ENCODE results near the gene MICU2.

Gene MICU2

GRCh38 chr13:21478881-21479808, 124.8 kb downstream of the MICU2 start:
- DNase-seq, result peak; percentile 92

DNA sequence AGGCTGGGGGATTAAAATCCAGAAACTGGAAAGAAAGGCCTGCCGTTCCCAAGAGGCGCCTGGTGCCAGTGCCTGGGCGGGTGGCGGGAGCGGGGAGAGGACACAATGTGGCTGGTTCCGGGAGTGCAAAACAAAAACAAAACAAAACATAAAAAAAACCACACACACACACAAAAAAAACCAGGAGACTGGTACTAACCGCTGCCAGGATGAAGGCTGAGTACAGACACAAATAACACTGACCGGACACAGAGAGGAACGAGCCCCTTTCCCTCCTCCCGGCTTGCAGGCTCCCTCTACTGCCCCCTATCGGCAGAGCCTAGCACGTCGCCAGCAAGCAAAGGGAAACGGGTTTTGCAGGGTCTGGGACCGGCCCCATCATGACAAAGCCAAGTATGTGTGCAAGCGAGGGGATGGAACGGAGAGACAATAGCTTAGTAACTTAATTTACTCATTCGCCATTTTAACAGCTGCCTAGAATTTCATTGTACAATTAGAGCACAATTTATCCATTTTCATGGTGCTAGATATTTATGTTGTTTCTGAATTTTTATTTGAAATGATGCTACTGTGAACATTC, 127.0 kb downstream of the MICU2 start:
- DNase-seq, result peak; percentile 93

GRCh38 chr13:21475115-21475514, 128.9 kb downstream of the MICU2 start:
- no peak for DNase-seq

GRCh38 chr13:21470785-21471184, 133.2 kb downstream of the MICU2 start:
- DNase-seq, result no peak

DNA sequence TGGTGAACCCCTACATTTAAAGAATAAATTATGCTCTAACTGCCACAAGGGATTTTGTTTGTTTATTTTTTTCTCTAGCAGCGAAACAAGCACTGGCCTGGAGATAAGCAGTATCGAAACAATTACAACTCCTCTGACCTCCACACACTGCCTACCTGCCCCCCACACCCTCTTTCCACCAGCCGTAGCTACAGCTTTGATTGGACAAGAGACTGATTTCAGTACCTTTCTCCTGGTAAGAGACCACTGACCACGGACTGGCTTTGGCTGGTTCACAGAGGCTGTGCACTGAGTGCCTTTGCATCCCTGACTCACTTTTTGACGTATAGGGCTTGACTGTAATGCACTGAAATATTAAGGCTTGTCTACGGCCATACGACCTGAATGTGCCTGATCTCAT, 137.4 kb downstream of the MICU2 start:
- no peak for DNase-seq

DNA sequence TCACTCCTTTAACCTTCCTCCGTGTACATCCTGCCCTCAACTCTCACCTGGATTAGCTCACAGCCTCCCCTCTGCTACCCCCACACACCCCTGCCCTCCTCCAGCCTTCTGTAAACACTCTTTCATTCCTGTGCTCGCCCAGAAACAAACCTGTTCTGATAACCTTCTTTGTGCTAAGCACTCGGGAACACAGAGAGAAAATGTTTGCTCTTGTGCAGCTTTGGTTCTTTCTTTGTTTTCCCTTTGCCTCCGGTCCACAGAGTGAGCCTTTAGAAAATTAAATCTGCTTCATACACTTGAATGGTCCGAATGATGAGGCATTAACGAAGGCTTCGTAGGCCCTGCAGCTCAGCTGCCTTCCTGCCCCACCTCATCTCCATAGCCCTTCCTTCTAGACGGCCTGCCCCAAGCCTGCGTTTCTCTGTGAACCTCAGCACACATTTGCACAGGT, 138.2 kb downstream of the MICU2 start:
- no peak for DNase-seq

DNA sequence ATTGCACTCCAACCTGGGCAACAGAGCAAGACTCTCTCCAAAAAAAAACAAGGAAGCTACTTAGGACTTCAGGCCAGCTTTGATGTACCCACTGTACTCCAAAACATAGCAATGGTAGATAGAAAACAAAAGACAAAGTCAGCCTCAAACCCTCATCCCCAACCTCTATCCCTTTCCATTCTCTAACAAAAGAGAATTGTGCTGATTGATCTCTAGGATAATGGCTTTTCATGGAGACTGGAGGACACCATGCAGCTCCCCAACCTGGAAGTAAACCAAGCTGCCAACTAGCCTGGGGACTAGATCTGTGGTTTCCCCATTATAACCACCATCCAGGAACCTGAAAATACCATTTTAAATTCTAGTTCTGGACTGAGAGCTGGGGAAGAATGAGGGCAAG, 140.5 kb downstream of the MICU2 start:
- DNase-seq, result no peak

DNA sequence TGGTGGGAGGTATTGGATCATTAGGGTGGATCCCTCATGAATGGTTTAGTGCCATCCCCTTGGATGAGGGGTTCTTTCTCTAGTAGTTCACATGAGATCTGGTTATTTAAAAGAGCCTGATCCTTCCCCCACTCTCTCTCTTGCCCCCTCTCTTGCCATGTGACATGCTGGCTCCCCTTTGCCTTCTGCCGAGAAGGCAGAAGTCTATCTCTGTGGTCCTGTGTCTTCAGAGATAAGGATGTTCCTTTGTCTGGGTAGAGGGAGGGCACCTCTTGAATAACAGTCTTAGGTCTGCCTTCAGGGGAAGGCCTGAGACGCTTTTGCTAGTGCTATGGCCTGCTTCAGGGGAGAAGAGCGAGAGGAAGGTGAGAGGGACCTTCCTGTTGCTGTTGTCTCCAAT, 142.8 kb downstream of the MICU2 start:
- peak; percentile 93 for DNase-seq

DNA sequence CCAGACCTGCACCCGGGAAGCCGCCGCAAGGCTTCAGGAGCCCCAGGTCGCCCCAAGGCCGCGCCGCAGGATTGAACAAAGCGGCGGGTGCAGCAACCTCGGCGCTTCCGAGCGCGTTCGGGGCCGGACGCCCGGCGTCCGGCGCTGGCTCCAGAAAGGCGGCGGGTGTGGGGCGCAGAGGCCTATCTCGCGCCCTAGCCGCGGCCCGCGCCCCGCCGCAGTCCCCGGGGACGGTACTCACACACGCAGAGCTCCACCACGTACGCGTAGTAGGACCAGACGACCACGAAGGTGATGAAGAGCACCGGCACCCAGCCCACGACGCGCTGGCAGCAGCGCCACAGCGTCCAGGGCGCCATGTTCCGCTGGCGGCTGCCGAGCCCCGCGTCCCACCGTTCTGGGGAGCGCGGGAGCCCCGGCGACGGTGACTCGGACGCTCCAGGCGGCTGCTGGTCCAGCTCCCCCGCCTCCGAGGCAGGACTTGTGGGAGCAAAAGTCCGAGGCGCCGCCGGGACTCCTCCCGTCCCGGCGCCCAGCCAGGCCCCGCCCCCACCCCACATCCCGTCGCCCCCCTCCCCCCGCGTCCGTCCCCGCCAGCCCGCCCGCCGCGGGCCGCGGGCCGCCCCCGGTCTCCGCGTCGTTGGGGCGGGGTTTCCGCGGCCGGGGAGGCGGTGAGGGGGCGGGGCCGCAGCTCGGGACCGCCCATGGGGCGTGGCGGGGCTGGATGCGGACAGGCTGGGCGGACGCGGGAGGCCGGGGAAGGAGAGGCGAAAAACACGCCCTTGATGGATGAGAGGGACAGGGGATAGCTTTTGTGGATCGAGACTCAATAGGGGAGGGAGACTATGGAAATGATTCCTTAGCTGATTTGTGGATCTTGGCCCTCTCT, 144.9 kb downstream of the MICU2 start, which contains the start of gene ZDHHC20:
Gene ZDHHC20 (minus strand): TSS at position 491 of the 889 bp plus-strand sequence. CDS start 132 bp downstream, at position 359.
- DNase-seq, result peak; percentile 90

- DNase-seq, result peak; percentile 68
These were observed 145.5 kb downstream of the MICU2 start for GRCh38 chr13:21458451-21458812.

- DNase-seq, result no peak
These were observed 150.4 kb downstream of the MICU2 start for GRCh38 chr13:21453387-21454081.

- DNase-seq, result peak; percentile 23
These were observed 153.0 kb downstream of the MICU2 start for GRCh38 chr13:21450936-21451335.

DNA sequence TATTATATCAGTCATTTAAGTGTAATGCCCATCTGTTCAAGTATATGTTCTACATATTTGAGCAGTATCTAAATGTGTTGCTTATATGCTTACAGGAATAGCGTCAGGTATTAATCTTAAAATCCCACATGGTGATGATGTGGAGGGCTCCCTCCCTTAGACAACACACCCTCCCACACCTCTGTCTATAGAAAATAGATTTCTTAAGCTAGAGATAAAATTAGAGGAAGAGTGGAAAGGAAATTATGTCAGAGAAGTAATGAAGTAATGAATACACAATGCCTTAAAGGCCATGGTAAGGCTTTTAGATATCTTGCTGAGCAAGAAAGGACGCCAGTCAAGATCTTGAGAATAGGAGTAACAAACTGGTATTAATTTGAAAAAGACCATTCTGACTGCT, 157.3 kb downstream of the MICU2 start:
- DNase-seq, result peak; percentile 20

DNA sequence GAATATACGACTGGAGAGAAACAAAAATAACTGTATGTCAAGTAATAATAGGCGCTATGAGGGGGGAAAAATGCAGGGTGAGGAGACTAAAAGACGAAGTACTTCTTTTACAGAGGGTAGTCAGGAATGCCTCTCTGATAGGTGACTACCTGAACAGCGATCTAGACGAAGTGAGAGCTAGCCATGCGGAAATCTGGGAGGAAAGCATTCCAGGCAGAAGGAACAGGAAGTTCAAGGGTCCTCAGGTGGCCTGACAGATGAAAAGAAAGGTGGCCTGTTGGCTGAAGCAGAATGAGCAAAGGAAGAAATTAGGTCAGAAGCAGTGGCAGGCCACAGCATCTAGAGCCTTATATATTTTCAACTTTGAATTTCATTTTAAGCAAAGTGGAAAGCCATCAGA, 158.2 kb downstream of the MICU2 start:
- no peak for DNase-seq

DNA sequence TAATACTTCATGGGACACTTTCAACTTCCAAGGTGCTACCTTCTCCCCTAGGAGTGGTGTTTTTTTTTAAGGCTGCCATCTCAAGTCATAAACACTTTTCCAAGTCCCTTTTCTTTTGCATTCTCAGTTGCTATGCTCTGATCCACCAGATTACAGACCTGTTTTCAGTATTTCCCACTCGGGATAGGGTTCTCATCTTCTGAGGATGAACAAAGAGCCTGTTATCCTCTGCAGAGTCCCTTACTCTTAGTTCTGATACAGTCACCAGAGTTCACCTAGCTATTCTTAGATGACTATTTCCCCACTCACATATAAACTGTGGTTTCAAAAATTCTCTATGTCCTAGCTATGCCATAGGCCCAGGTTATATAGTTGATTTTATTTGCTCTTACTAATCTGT, 160.8 kb downstream of the MICU2 start:
- no peak for DNase-seq

Data from hematopoietic multipotent progenitor cell treated with erythropoietin and hydrocortisone succinate and interleukin-3 and kit ligand, for 6 days (in vitro differentiated cells).